Right lobe of liver (tissue), 6 donors: ENCODE measurements around the gene METTL4. TPM values are rescaled to one million over a fixed set of nuclear protein-coding genes. Genes with fewer than 3 reads are reported as not detected.
A peak's percentile ranks its signal among the peaks of the same experiment; 100 is the strongest.

Experiments
- ATAC-seq, 4 donors: fragments of 200-7000 bp; cut with Tn5 transposase; one replicate each; pipeline ENCODE4 v1.9.1; 2020; ENCODE audit warnings: mild to moderate bottlenecking in 4 of 4, moderate library complexity in 4 of 4
- DNase-seq, 3 donors: peaks; one replicate each; pipeline ENCODE4 v3.0.0-alpha.2; 2020
- H3K27ac ChIP-seq, 3 donors: fragments of 200-600 bp; one replicate each; pipeline ENCODE4 v1.8.0; 2022
- H3K27me3 ChIP-seq, 2 donors: fragments of 200-600 bp; one replicate each; pipeline ENCODE4 v1.8.0; 2022
- H3K36me3 ChIP-seq, 4 donors: fragments of 200-600 bp; sonication (generic) in 1 of 4; one replicate each; pipeline versions ENCODE4 v1.5.1 to v1.8.0; 2017 to 2022; ENCODE audit warnings: control low read depth in 1 of 4
- H3K4me1 ChIP-seq, 4 donors: fragments of 200-600 bp; sonication (generic) in 1 of 4; one replicate each; pipeline versions ENCODE4 v1.5.1 to v1.8.0; 2017 to 2022; ENCODE audit warnings: control low read depth in 1 of 4
- H3K4me3 ChIP-seq, 3 donors: fragments of 200-600 bp; one replicate each; pipeline ENCODE4 v1.8.0; 2022
- H3K9me3 ChIP-seq, 4 donors: fragments of 200-600 bp; sonication (generic) in 1 of 4; one replicate each; pipeline versions ENCODE4 v1.5.1 to v1.8.0; 2017 to 2022; ENCODE audit warnings: control low read depth in 1 of 4
- CTCF ChIP-seq, 4 donors: fragments of 200-600 bp in 3 of 4; fragments of 450-650 bp in 1 of 4; IDR thresholded peaks; one replicate each; pipeline versions ENCODE4 v1.5.1 to v1.8.0; 2016 to 2022; ENCODE audit warnings: antibody characterized with exemption in 4 of 4, mild to moderate bottlenecking in 2 of 4
- POLR2A ChIP-seq: fragments of 450-650 bp; IDR thresholded peaks from one replicate; pipeline ENCODE4 v1.6.1; 2017; ENCODE audit warnings: antibody characterized with exemption, mild to moderate bottlenecking
- WGBS: methylation state at CpG from one replicate; pipeline ENCODE4 v1.1.6; 2018; ENCODE audit warnings: low coverage, low lambda C conversion rate; ENCODE audit not compliant: insufficient coverage; ENCODE audit errors: missing lambda C conversion rate; 5-methylcytosine and 5-hydroxymethylcytosine counted together
- intact Hi-C, 2 donors: fragments of 100-400 bp; cut with DNase I; formaldehyde crosslinking; loops; one replicate each; pipeline versions ENCODE4 v1.11.2 to v1.14.1; 2022
- long read RNA-seq: library from polyadenylated mRNA; unstranded; transcript quantifications from one replicate; pipeline ENCODE4 v2.0.0, GENCODE V29; 2019
- total RNA-seq, 6 experiments: library from RNA; depleted of rRNA in 2 of 6; stranded (reverse); fragments of >200 nt in 2 of 6; fragmentation: NEBNext Ultra II Directional in 3 of 6; extraction: Animal tissue kit (Norgen Biotek cat#: 25700) in 3 of 6; gene quantifications; one replicate each; pipeline versions ENCODE4 v1.1.0 to v1.2.4, GENCODE V29; 2016 to 2023
- donor health status: DM: no; HTN: yes; CAD: no.
- donor health status: DM: no; HTN: no; CAD: no.
- donor health status: DM: no; HTN: no; CAD: no.
- donor health status: DM: no; HTN: yes; CAD: no.
- donor health status: DM: no; HTN: yes; CAD: no.

METTL4 gene
- 1 to 10 TPM; 3.2 to 4.9 (median 3.3) TPM for total RNA-seq
- long read RNA-seq, partial matches to known transcripts: 0 of 1 reads
- long read RNA-seq, other reads (novel, unspliced or antisense): 0 of 1 reads

GRCh38 chr18:2571200-2572170, at the start of gene METTL4, which contains the start of gene NDC80:
Gene METTL4, minus strand, starts transcription at chr18:2571505. Its CDS starts 4,289 bp downstream, at chr18:2567216.
Gene NDC80, plus strand, starts transcription at chr18:2571557. Its CDS starts 1,429 bp downstream, at chr18:2572986.
- intact Hi-C loops: no loop called here
- H3K27ac ChIP-seq: peak within 1 kb of the TSS; percentile 99
- DNase-seq (peak; percentile 84 to 87 (median 87)), ATAC-seq (peak; percentile 92 to 96 (median 94))
- peak within 1 kb of the TSS; percentile 65 to 72 (median 68) for H3K4me3 ChIP-seq
- under 1% methylated on average over 40 of the region's 55 CpGs for WGBS
- TF ChIP-seq POLR2A (no peak), CTCF (IDR thresholded peaks at IDR 0.05) (no peak)
- no peaks in the 10 kb centered on the region for H3K36me3 ChIP-seq
- no peaks in the 10 kb centered on the region for H3K9me3 ChIP-seq
- H3K4me1 ChIP-seq: peaks cover 0 to 13% (median 0%) of the 10 kb centered on the region in 4 donors
- H3K27me3 ChIP-seq: no peaks in the 10 kb centered on the region

GRCh38 chr18:2618009-2618408, 46.7 kb upstream of the METTL4 start:
- DNase-seq (no peak), ATAC-seq (no peak)
- no peak overlapping the region for H3K4me3 ChIP-seq
- no peaks in the 10 kb centered on the region for H3K9me3 ChIP-seq
- H3K4me1 ChIP-seq: no peaks in the 10 kb centered on the region
- TF ChIP-seq CTCF (IDR thresholded peaks at IDR 0.05) (no peak), POLR2A (no peak)
- H3K27ac ChIP-seq: no peak overlapping the region
- WGBS: 94% methylated on average over 4 of the region's 4 CpGs
- no peaks in the 10 kb centered on the region for H3K36me3 ChIP-seq
- intact Hi-C loops: no loop called here
- H3K27me3 ChIP-seq: no peaks in the 10 kb centered on the region

GRCh38 chr18:2617401-2617998, 46.2 kb upstream of the METTL4 start:
- ATAC-seq (no peak), DNase-seq (no peak)
- no peak overlapping the region for H3K4me3 ChIP-seq
- no peaks in the 10 kb centered on the region for H3K9me3 ChIP-seq
- no peak overlapping the region for H3K27ac ChIP-seq
- intact Hi-C loops: no loop called here
- H3K36me3 ChIP-seq: no peaks in the 10 kb centered on the region
- no peak for TF ChIP-seq POLR2A
- TF ChIP-seq CTCF (IDR thresholded peaks at IDR 0.05): no peak
- H3K27me3 ChIP-seq: no peaks in the 10 kb centered on the region
- 66% methylated on average over 4 of the region's 4 CpGs for WGBS
- no peaks in the 10 kb centered on the region for H3K4me1 ChIP-seq

- Histone ChIP-seq H3K4me1 (no peaks in the 10 kb centered on the region), H3K27me3 (no peaks in the 10 kb centered on the region), H3K9me3 (no peaks in the 10 kb centered on the region), H3K27ac (no peak overlapping the region), H3K36me3 (no peaks in the 10 kb centered on the region), H3K4me3 (no peak overlapping the region)
- ATAC-seq: peak in 1 of 4 donors; percentile 69
- no peak for DNase-seq
- TF ChIP-seq POLR2A: no peak
- no peak for TF ChIP-seq CTCF (IDR thresholded peaks at IDR 0.05)
- intact Hi-C loops: no loop called here
- WGBS: 18% methylated on average over 1 of the region's 1 CpG
These were observed 41.7 kb upstream of the METTL4 start for GRCh38 chr18:2612996-2613395.
